Liver (tissue), 3 donors: ENCODE measurements around the gene CXCL6.

Experiments used
- CTCF ChIP-seq: fragments of 150-350 bp; IDR thresholded peaks from 2 replicates; pipeline ENCODE4 v1.5.1; 2017; ENCODE audit warnings: improper control_type of control experiment, low read depth, low read length; ENCODE audit not compliant: missing input control
- EGR1 ChIP-seq, 2 donors: IDR thresholded peaks; 2 replicates each; pipeline ENCODE4 v1.6.1; 2016 to 2018; ENCODE audit warnings: antibody characterized with exemption in 2 of 2, low read depth in 2 of 2
- GABPA ChIP-seq, 2 donors: IDR thresholded peaks in 1 of 2; conservative IDR thresholded peaks in 1 of 2; 2 replicates each; pipeline ENCODE4 v1.6.1; 2016; ENCODE audit warnings: antibody characterized with exemption in 2 of 2, mild to moderate bottlenecking in 1 of 2, moderate library complexity in 1 of 2
- JUND ChIP-seq, 2 donors: IDR thresholded peaks; 2 replicates each; pipeline ENCODE4 v1.6.1; 2016; ENCODE audit warnings: antibody characterized with exemption in 2 of 2
- NR2F2 ChIP-seq: IDR thresholded peaks from 2 replicates; pipeline ENCODE4 v1.6.1; 2016; ENCODE audit warnings: antibody characterized with exemption
- RAD21 ChIP-seq, 2 donors: IDR thresholded peaks; 2 replicates each; pipeline ENCODE4 v1.6.1; 2016; ENCODE audit warnings: antibody characterized with exemption in 2 of 2, mild to moderate bottlenecking in 2 of 2
- REST ChIP-seq: IDR thresholded peaks from 2 replicates; pipeline ENCODE4 v1.6.1; 2016; ENCODE audit warnings: antibody characterized with exemption, mild to moderate bottlenecking
- YY1 ChIP-seq: IDR thresholded peaks from 2 replicates; pipeline ENCODE4 v1.6.1; 2016; ENCODE audit warnings: antibody characterized with exemption, mild to moderate bottlenecking
- TF ChIP-seq, protein P1 (sequence below): IDR thresholded peaks from 2 replicates; pipeline ENCODE4 v1.6.1; 2016; ENCODE audit warnings: antibody characterized with exemption
- donor health status: healthy.
- donor health status: healthy.

- TF ChIP-seq CTCF = no peak
- TF ChIP-seq NR2F2 = no peak
- no peak for TF ChIP-seq YY1
- TF ChIP-seq EGR1 (IDR thresholded peaks at IDR 0.05; ENCODE audit: low read depth in 2 of 2) = no peak
- TF ChIP-seq RAD21 (IDR thresholded peaks at IDR 0.05) = no peak
- TF ChIP-seq, protein P1, sequence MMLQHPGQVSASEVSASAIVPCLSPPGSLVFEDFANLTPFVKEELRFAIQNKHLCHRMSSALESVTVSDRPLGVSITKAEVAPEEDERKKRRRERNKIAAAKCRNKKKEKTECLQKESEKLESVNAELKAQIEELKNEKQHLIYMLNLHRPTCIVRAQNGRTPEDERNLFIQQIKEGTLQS = no peak
- no peak for TF ChIP-seq JUND (IDR thresholded peaks at IDR 0.05)
- no peak for TF ChIP-seq GABPA (IDR thresholded peaks at IDR 0.05 in 1 of 2, conservative IDR thresholded peaks at IDR 0.05 in 1 of 2)
- no peak for TF ChIP-seq REST
These were observed 32.9 kb downstream of the CXCL6 start, which contains the start of gene CXCL1 for GRCh38 chr4:73869130-73870055.
